Pancreas (tissue), 10 donors: ENCODE results near the gene RNF157. TPM values are rescaled to one million over a fixed set of nuclear protein-coding genes. Genes with fewer than 3 reads are reported as not detected.

Experiments
- ATAC-seq, 4 donors: fragments of 200-7000 bp; cut with Tn5 transposase; one replicate each; pipeline versions ENCODE4 v1.8.0 to v1.9.1; 2020; ENCODE audit warnings: mild to moderate bottlenecking in 4 of 4, moderate library complexity in 4 of 4
- DNase-seq, 6 donors: peaks; one replicate each; pipeline ENCODE4 v3.0.0-alpha.2; 2020
- FAIRE-seq: peaks from 2 replicates; lab custom pipeline; 2012; peaks lifted over from hg19 to GRCh38; lab: Jason Lieb, UNC
- H3K27ac ChIP-seq, 4 donors: fragments of 200-600 bp; sonication (generic); 1 replicate in 3 of 4; 2 replicates in 1 of 4; pipeline versions ENCODE4 v1.5.0 to v1.8.0; 2020
- H3K27me3 ChIP-seq, 4 donors: fragments of 200-600 bp; one replicate each; pipeline ENCODE4 v1.8.0; 2021
- H3K36me3 ChIP-seq, 3 donors: fragments of 200-600 bp; sonication (generic) in 1 of 3; one replicate each; pipeline versions ENCODE4 v1.5.0 to v1.8.0; 2020 to 2021
- H3K4me1 ChIP-seq, 3 donors: fragments of 200-600 bp; one replicate each; pipeline ENCODE4 v1.8.0; 2021
- H3K4me3 ChIP-seq, 4 donors: fragments of 200-600 bp; sonication (generic) in 2 of 4; one replicate each; pipeline versions ENCODE4 v1.5.0 to v1.8.0; 2020 to 2021
- H3K9me3 ChIP-seq, 4 donors: fragments of 200-600 bp; one replicate each; pipeline ENCODE4 v1.8.0; 2021
- CTCF ChIP-seq, 4 donors: fragments of 200-600 bp; sonication (generic) in 3 of 4; IDR thresholded peaks; one replicate each; pipeline versions ENCODE4 v1.5.0 to v1.8.0; 2021; ENCODE audit warnings: antibody characterized with exemption in 4 of 4
- WGBS, 2 donors: extraction: QIAGEN DNeasy Blood & Tissue Kit; methylation state at CpG; one replicate each; pipeline ENCODE4 v1.1.7; 2013; 5-methylcytosine and 5-hydroxymethylcytosine counted together
- intact Hi-C, 3 donors: fragments of 100-400 bp; cut with DNase I; formaldehyde crosslinking; loops; one replicate each; pipeline versions ENCODE4 v1.11.1 to v1.14.2; 2022
- polyA plus RNA-seq, 2 donors: library from polyadenylated mRNA; stranded (reverse); fragments of 200-250 nt; gene quantifications; one replicate each; pipeline ENCODE4 v1.2.3, GENCODE V29; 2013
- total RNA-seq, 6 donors: library from RNA; stranded (reverse); fragmentation: NEBNext Ultra II Directional in 4 of 6; extraction: Animal tissue kit (Norgen Biotek cat#: 25700) in 4 of 6; gene quantifications; one replicate each; pipeline versions ENCODE4 v1.2.1 to v1.2.4, GENCODE V29; 2021 to 2023
- donor health status: healthy with polysubstance abuse.
- donor health status: DM: no; HTN: no; CAD: no; lungs with moderate emphysema.
- donor health status: DM: no; HTN: no; CAD: no.
- donor health status: control.
- donor health status: control.
- donor health status: Bipolar disorder and iron deficiency.
- donor health status: DM: yes; HTN: yes; CAD: no.
- donor health status: DM: no; HTN: no; CAD: no.
- donor health status: DM: no; HTN: no; CAD: no.
- donor health status: DM: yes; HTN: yes; CAD: no.

The RNF157 gene
- total and polyA plus RNA-seq, 8 donors, result 0.87 to 6.4 (median 3.3) TPM

GRCh38 chr17:76137001-76137350 lies 103.3 kb downstream of the RNF157 start:
- WGBS, 2 donors, result 64 to 79% methylated on average over 7 of the region's 7 CpGs
- ATAC-seq (no peak), FAIRE-seq (no peak), DNase-seq (peak in 1 of 6 donors; percentile 49)
- Histone ChIP-seq H3K4me3 (no peak overlapping the region), H3K27me3 (no peaks in the 10 kb centered on the region), H3K36me3 (no peaks in the 10 kb centered on the region), H3K27ac (no peak overlapping the region), H3K9me3 (no peaks in the 10 kb centered on the region), H3K4me1 (peaks cover 0 to 6% (median 0%) of the 10 kb centered on the region in 3 donors)
- intact Hi-C loops, result no loop called here
- no peak for TF ChIP-seq CTCF (IDR thresholded peaks at IDR 0.05)

- ATAC-seq, result no peak
These were observed 103.9 kb downstream of the RNF157 start for GRCh38 chr17:76136276-76137000.

GRCh38 chr17:76135810-76136188 lies 104.5 kb downstream of the RNF157 start:
- no peak for TF ChIP-seq CTCF (IDR thresholded peaks at IDR 0.05)
- H3K4me3 ChIP-seq, result no peak overlapping the region
- WGBS, 2 donors, result 76 to 86% methylated on average over 8 of the region's 8 CpGs
- no peaks in the 10 kb centered on the region for H3K27me3 ChIP-seq
- no peak for ATAC-seq
- intact Hi-C loops, result no loop called here
- no peaks in the 10 kb centered on the region for H3K9me3 ChIP-seq
- no peak for FAIRE-seq
- H3K4me1 ChIP-seq, result peaks cover 0 to 2% (median 0%) of the 10 kb centered on the region in 3 donors
- peak in 1 of 6 donors; percentile 54 for DNase-seq
- no peak overlapping the region for H3K27ac ChIP-seq
- no peaks in the 10 kb centered on the region for H3K36me3 ChIP-seq

More at GRCh38 chr17:76136276-76137000, 103.9 kb downstream of the RNF157 start:
- Histone ChIP-seq H3K27ac (no peak overlapping the region), H3K4me3 (no peak overlapping the region), H3K36me3 (no peaks in the 10 kb centered on the region), H3K27me3 (no peaks in the 10 kb centered on the region), H3K9me3 (no peaks in the 10 kb centered on the region), H3K4me1 (peaks cover 0 to 6% (median 0%) of the 10 kb centered on the region in 3 donors)
- TF ChIP-seq CTCF (IDR thresholded peaks at IDR 0.05), result no peak
- intact Hi-C loops, result no loop called here
- FAIRE-seq, result no peak
- peak in 1 of 6 donors; percentile 41 for DNase-seq
- WGBS, 2 donors, result 72 to 79% methylated on average over 16 of the region's 16 CpGs

GRCh38 chr17:76134911-76135809 lies 105.1 kb downstream of the RNF157 start:
- H3K36me3 ChIP-seq, result no peaks in the 10 kb centered on the region
- ATAC-seq (no peak), DNase-seq (no peak), FAIRE-seq (no peak)
- H3K27me3 ChIP-seq, result no peaks in the 10 kb centered on the region
- 53 to 59% methylated on average over 20 to 22 of the region's 22 CpGs for WGBS, 2 donors
- no peaks in the 10 kb centered on the region for H3K9me3 ChIP-seq
- H3K4me3 ChIP-seq, result no peak overlapping the region
- no peak overlapping the region for H3K27ac ChIP-seq
- peaks cover 0 to 2% (median 0%) of the 10 kb centered on the region in 3 donors for H3K4me1 ChIP-seq
- no peak for TF ChIP-seq CTCF (IDR thresholded peaks at IDR 0.05)
- intact Hi-C loops, result no loop called here
